ENCODE measurements around the gene POMT2. TPM values are rescaled to one million over a fixed set of nuclear protein-coding genes. Genes with fewer than 3 reads are reported as not detected.

POMT2 gene
- total and polyA plus RNA-seq, 11 donors: 7.0 to 27.6 (median 15.3) TPM

DNA sequence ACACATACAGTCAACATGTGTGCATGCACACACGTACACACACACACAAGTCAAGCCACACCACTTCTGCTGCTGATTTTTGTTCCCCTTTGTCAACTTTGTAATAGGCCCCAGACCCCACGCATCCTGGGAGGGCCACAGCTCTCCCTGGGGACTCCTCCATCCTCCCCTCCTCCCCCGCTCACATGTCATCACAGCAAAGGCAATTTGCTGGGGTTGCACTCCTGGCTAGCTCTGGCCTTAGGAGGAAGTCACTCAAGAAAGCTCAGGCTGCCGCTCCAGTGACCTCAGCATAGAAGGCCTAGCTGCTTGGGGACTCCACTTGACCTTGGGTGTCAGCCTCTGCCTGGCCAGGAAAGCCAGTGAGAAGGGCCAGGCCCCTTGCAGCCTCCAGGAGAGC, 76.8 kb downstream of the POMT2 start:
- intact Hi-C loops (cut with DNase I): no loop called here
- Histone ChIP-seq H3K9me3 (no peaks in the 10 kb centered on the region), H3K4me1 (no peaks in the 10 kb centered on the region), H3K27ac (no peak overlapping the region), H3K27me3 (peaks cover 0 to 3% (median 0%) of the 10 kb centered on the region in 9 donors), H3K4me3 (no peak overlapping the region), H3K36me3 (no peaks in the 10 kb centered on the region)
- no peak for TF ChIP-seq POLR2A (IDR thresholded peaks at IDR 0.05)
- TF ChIP-seq, protein P1, sequence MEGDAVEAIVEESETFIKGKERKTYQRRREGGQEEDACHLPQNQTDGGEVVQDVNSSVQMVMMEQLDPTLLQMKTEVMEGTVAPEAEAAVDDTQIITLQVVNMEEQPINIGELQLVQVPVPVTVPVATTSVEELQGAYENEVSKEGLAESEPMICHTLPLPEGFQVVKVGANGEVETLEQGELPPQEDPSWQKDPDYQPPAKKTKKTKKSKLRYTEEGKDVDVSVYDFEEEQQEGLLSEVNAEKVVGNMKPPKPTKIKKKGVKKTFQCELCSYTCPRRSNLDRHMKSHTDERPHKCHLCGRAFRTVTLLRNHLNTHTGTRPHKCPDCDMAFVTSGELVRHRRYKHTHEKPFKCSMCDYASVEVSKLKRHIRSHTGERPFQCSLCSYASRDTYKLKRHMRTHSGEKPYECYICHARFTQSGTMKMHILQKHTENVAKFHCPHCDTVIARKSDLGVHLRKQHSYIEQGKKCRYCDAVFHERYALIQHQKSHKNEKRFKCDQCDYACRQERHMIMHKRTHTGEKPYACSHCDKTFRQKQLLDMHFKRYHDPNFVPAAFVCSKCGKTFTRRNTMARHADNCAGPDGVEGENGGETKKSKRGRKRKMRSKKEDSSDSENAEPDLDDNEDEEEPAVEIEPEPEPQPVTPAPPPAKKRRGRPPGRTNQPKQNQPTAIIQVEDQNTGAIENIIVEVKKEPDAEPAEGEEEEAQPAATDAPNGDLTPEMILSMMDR (IDR thresholded peaks at IDR 0.05): no peak
- 67 to 78% (median 72%) methylated on average over 4 of the region's 4 CpGs for WGBS, 4 donors
- ATAC-seq: no peak
- DNase-seq: no peak

GRCh38 chr14:77242752-77243151, 77.9 kb downstream of the POMT2 start:
- TF ChIP-seq, protein P1 (IDR thresholded peaks at IDR 0.05): no peak
- no peak for TF ChIP-seq POLR2A (IDR thresholded peaks at IDR 0.05)
- H3K4me3 ChIP-seq: no peak overlapping the region
- ATAC-seq (no peak), DNase-seq (no peak)
- no peaks in the 10 kb centered on the region for H3K4me1 ChIP-seq
- intact Hi-C loops (cut with DNase I): no loop called here
- H3K9me3 ChIP-seq: no peaks in the 10 kb centered on the region
- no peak overlapping the region for H3K27ac ChIP-seq
- no peaks in the 10 kb centered on the region for H3K27me3 ChIP-seq
- 74 to 78% (median 76%) methylated on average over 12 of the region's 12 CpGs for WGBS, 4 donors
- no peaks in the 10 kb centered on the region for H3K36me3 ChIP-seq

GRCh38 chr14:77241955-77242354, 78.7 kb downstream of the POMT2 start:
- no peak overlapping the region for H3K4me3 ChIP-seq
- no peaks in the 10 kb centered on the region for H3K9me3 ChIP-seq
- no peak for TF ChIP-seq POLR2A (IDR thresholded peaks at IDR 0.05)
- TF ChIP-seq, protein P1 (IDR thresholded peaks at IDR 0.05): no peak
- no peaks in the 10 kb centered on the region for H3K4me1 ChIP-seq
- DNase-seq (no peak), ATAC-seq (peak; percentile 31 to 63 (median 44))
- intact Hi-C loops (cut with DNase I): no loop called here
- H3K27ac ChIP-seq: no peak overlapping the region
- no peaks in the 10 kb centered on the region for H3K27me3 ChIP-seq
- H3K36me3 ChIP-seq: no peaks in the 10 kb centered on the region
- WGBS, 4 donors: 51 to 55% (median 54%) methylated on average over 2 of the region's 2 CpGs

DNA sequence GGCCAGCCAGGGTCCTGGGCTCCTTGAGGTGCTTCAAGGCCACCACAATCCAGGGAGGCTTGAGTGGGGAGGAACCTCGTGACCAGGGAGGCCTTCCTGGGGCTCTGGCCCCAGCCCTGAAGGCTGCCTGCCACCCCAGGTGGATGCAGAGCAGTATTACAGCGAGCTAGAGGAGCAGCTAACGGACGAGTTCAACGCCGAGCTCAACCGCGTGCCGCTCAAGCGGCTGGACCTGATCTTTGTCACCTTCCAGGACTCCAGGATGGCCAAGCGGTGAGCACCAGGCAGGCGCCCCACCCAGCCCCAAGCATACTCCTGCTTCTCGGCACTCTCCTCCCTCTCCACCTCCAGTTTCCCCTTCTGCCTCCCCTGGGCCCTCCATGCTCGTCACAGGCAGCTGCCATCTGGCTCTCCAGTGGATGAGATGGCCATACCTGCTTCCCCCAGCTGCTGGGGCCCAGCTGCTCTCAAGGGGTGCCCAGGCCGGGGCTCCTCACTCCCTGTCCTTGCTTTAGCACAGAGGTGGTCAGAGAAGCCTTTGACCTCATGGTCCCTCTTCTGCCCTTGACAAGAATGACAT, 80.3 kb downstream of the POMT2 start:
- TF ChIP-seq POLR2A (IDR thresholded peaks at IDR 0.05): no peak
- TF ChIP-seq, protein P1 (IDR thresholded peaks at IDR 0.05): no peak

More for the DNA sequence above, 80.3 kb downstream of the POMT2 start:
- Histone ChIP-seq H3K4me3 (no peak overlapping the region), H3K36me3 (no peaks in the 10 kb centered on the region), H3K27me3 (no peaks in the 10 kb centered on the region), H3K9me3 (no peaks in the 10 kb centered on the region), H3K27ac (no peak overlapping the region), H3K4me1 (no peaks in the 10 kb centered on the region)
- WGBS, 4 donors: 69 to 78% (median 77%) methylated on average over 15 of the region's 15 CpGs
- intact Hi-C loops (cut with DNase I): no loop called here
- no peak for DNase-seq
- no peak for ATAC-seq

All from heart left ventricle (tissue), 16 donors.